Measurements from ENCODE around the gene IFNAR1. TPM values are rescaled to one million over a fixed set of nuclear protein-coding genes. Genes with fewer than 3 reads are reported as not detected.
A peak's percentile ranks its signal among the peaks of the same experiment; 100 is the strongest.

Gene IFNAR1
- total RNA-seq = 10 to 100 TPM; 37.1 to 50.1 TPM
- long read RNA-seq, full-length matches to known transcripts = 33 of 51 reads
- long read RNA-seq, partial matches to known transcripts = 9 of 51 reads
- long read RNA-seq, other reads (novel, unspliced or antisense) = 9 of 51 reads

GRCh38 chr21:33324291-33325221 is at the start of gene IFNAR1:
Gene IFNAR1, plus strand, starts transcription at chr21:33324970. Its CDS starts 86 bp downstream, at chr21:33325056.
- intact Hi-C loops (cut with DNase I, micrococcal nuclease) = no loop called here

DNA sequence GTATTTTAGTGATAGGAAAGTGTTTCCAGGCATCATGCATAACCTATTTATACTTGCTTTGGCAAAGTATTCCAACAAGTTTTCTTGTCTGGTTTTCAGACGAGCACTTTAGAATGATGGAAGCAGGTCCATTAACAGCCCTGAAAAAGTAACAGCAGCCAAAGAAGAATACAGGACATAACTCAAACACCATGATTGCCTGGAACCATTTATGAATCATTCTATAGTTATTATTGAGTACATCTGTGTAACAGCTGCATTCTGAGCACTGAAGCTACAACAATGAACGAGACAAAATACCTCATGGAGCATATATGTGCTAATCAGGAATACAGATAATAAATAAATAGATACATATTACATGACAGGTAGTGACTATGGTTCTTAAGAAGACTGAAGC is 46.0 kb upstream of the IFNAR1 start:
- DNase-seq = no peak
- intact Hi-C loops (cut with DNase I, micrococcal nuclease) = no loop called here
- no peak for ATAC-seq

More at GRCh38 chr21:33324291-33325221, at the start of gene IFNAR1:
- peak; percentile 93 for ATAC-seq
- peak; percentile 98 to 99 for DNase-seq

DNA sequence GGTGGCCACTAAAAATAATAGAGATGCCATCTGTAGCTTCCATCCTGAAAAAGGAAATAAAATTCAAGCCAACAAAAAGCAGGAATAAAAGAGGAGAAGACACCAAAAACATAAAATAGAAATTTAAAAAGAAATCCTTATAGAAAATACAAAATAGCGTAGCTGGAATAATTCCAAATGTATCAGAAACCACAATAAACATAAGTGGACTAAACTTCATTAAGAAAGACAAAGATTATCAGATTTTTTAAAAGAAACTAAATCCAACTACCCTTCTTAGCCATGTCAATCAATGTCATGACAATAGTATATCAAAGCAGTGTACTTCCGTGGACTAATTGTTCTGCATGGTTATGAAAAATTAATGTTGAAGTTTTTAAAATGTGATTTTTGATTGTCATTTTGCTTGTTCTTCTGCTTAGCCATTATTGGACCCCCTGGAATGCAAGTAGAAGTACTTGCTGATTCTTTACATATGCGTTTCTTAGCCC is 45.4 kb upstream of the IFNAR1 start:
- no peak for ATAC-seq
- intact Hi-C loops (cut with DNase I, micrococcal nuclease) = no loop called here
- DNase-seq = no peak

GRCh38 chr21:33281096-33281652 is 43.6 kb upstream of the IFNAR1 start:
- intact Hi-C loops (cut with DNase I, micrococcal nuclease) = no loop called here
- DNase-seq = no peak

GRCh38 chr21:33283203-33283602 is 41.6 kb upstream of the IFNAR1 start:
- no peak for DNase-seq
- intact Hi-C loops (cut with DNase I, micrococcal nuclease) = no loop called here
- ATAC-seq = no peak

More at GRCh38 chr21:33281096-33281652, 43.6 kb upstream of the IFNAR1 start:
- ATAC-seq = no peak

GRCh38 chr21:33286076-33286475 is 38.7 kb upstream of the IFNAR1 start:
- no peak for DNase-seq
- ATAC-seq = peak; percentile 9
- intact Hi-C loops (cut with DNase I, micrococcal nuclease) = no loop called here

DNA sequence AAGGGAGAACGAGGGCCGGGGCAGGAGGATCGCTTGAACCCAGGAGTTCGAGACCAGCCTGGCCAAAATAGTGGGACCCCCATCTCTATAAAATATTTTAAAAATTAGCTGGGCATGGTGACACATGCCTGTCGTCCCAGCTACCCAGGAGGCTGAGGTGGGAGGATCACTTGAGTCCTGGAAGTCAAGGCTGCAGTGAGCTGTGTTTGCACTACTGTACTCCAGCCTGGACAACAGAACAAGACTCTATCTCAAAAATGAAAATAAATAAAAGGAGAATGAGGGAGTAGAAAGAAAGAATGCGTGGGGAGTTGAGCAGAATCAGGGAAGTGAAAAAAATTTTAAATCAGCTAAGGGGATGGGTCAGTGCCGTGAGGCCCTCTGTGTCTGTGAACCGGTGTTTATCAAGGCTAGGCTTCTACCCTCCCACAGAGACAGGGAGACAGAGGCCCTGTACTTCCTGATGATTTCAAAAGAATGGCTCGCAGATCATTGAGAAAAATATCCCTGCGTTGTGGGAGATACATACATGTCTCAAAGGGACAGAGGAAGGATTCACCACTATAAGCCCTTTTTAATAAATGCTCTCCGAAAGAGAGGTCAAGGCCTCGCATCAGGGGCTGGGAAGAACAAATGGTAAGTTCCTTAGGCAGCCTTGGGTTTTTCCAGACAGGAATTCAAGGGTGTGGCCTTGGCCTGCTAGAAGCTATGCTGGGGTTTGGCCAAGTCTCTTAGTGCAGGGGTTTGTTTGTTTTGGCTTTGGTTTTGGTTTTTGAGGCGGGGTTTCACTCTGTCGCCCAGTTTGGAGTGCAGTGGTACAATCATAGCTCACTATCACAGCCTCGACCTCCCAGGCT is 37.9 kb upstream of the IFNAR1 start:
- DNase-seq (no peak), ATAC-seq (peak; percentile 71)
- intact Hi-C loops (cut with DNase I, micrococcal nuclease) = no loop called here

GRCh38 chr21:33289199-33289819 is 35.5 kb upstream of the IFNAR1 start:
- ATAC-seq (no peak), DNase-seq (no peak)
- intact Hi-C loops (cut with DNase I, micrococcal nuclease) = no loop called here

GRCh38 chr21:33290441-33290840 is 34.3 kb upstream of the IFNAR1 start:
- DNase-seq = peak; percentile 58 to 84
- intact Hi-C loops (cut with DNase I, micrococcal nuclease) = no loop called here
- ATAC-seq = peak; percentile 74

- ATAC-seq = no peak
- DNase-seq = no peak
- intact Hi-C loops (cut with DNase I, micrococcal nuclease) = no loop called here
These were observed 33.1 kb upstream of the IFNAR1 start for GRCh38 chr21:33291686-33292085.

DNA sequence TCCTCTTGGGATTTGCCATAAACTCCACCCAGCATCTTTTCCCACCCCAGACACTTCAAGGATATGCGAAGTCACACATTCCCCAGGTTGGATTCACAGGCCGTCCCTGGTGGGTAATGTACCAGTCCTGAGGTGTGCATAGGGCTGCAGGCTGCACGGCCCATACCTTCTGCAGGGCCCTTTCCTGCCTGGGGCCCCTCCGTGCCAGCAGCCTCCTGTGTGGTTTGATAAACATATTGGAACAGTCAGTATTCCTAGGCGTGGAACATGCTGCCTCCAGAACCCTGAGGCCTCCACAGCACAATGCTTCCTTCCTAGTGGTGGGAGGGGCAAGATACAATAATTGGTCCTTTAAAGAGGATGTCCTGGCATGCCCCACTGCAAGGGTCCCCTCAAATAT is 32.0 kb upstream of the IFNAR1 start:
- DNase-seq (no peak), ATAC-seq (no peak)
- intact Hi-C loops (cut with DNase I, micrococcal nuclease) = no loop called here

DNA sequence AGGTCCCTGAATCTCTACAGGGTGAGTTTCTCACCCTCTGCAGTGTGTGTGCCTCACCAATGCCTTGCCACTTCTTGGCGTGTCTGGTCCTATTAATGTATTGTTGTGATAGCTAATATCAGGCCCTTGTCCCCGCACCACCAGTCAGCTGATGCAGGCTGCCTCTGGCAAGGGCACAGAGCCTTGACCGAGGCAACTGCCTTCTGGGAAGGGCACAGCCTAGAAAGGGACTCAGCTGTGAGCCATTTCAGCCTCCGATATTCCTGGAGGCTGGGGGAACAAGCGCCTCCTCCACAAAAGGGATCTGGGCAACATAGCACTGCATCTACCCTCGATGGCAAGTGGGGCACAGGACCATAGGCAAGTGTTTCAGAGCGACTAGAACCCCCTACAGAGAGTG is 31.6 kb upstream of the IFNAR1 start:
- DNase-seq (no peak), ATAC-seq (no peak)
- intact Hi-C loops (cut with DNase I, micrococcal nuclease) = no loop called here

- ATAC-seq (no peak), DNase-seq (no peak)
- intact Hi-C loops (cut with DNase I, micrococcal nuclease) = no loop called here
These were observed 31.0 kb upstream of the IFNAR1 start for GRCh38 chr21:33293811-33294216.

- intact Hi-C loops (cut with DNase I, micrococcal nuclease) = no loop called here
- ATAC-seq (no peak), DNase-seq (no peak)
These were observed 28.6 kb upstream of the IFNAR1 start for GRCh38 chr21:33296156-33296555.

DNA sequence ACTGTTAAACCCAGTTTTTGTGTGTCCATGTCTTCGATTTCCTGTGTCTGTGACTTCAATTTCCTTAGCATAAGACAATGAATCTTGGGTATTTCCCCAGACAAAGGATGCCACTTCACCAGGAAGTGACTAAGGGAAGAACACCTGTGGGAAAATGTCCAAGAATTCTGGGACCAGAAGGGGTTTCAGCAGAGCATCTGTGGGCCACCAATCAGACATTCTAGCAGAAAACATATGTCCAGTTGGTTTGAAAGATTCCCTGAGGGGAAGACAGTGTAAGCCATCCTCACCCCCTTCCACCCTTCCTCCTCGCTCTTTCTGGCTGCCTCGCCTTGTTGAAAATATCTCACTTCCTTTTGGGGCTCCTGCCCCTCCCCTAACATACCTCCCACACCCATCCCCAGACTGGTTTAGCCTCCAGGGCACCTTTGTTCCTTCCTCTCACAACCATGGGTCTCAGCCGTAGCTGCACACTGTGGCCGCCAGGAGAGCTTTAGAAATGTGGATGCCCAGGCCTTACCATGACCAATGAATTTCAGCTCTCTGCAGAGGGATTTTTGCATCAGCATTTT is 25.5 kb upstream of the IFNAR1 start:
- peak; percentile 27 for ATAC-seq

GRCh38 chr21:33300701-33301631 is 23.8 kb upstream of the IFNAR1 start:
- DNase-seq = peak; percentile 24 to 33
- ATAC-seq = peak; percentile 69
- intact Hi-C loops (cut with DNase I, micrococcal nuclease) = no loop called here

More for the DNA sequence above, 25.5 kb upstream of the IFNAR1 start:
- peak; percentile 32 to 36 for DNase-seq
- intact Hi-C loops (cut with DNase I, micrococcal nuclease) = no loop called here

DNA sequence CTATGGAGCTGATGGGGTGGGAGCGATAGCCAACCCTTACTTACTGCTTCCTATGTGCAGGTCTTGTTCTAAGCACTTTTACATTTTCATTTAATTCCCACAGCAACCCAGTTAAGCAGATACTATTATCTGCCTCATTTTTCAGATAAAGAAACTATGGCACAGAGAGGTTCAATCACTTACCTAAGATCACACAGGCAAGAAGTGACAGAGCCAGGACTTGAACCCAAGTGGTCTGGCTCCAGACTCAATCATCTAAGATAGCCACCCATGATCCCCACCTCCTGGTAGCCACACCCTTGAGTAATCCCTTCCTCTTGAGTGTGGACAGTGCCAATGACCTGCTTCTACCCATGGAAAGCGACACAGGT is 23.2 kb upstream of the IFNAR1 start:
- intact Hi-C loops (cut with DNase I, micrococcal nuclease) = no loop called here
- DNase-seq (no peak), ATAC-seq (no peak)

Data from left colon (tissue), 2 donors.